Natural killer cell (primary cell): ENCODE data around the gene LIMS2. TPM values are rescaled to one million over a fixed set of nuclear protein-coding genes. Genes with fewer than 3 reads are reported as not detected.

Source experiments
- ATAC-seq, 3 donors: fragments of 150-1000 bp in 2 of 3; fragments of 200-7000 bp in 1 of 3; cut with Tn5 transposase; 1 replicate in 1 of 3; 2 replicates in 2 of 3; pipeline ENCODE4 v1.10.0; 2021; ENCODE audit warnings: mild to moderate bottlenecking in 2 of 3, moderate library complexity in 2 of 3
- DNase-seq, 2 donors: peaks; one replicate each; pipeline versions ENCODE4 v3.0.0 to v3.0.0-alpha.2; 2013 to 2021; ENCODE audit warnings: mixed read lengths in 1 of 2
- H3K27ac ChIP-seq: one replicate; pipeline ENCODE4 v1.5.1; 2013; ENCODE audit warnings: mild to moderate bottlenecking, low read length
- H3K27me3 ChIP-seq: one replicate; pipeline ENCODE4 v1.6.1; 2013; ENCODE audit warnings: low read length; ENCODE audit not compliant: control insufficient read depth, insufficient read depth
- H3K36me3 ChIP-seq: one replicate; pipeline ENCODE4 v1.6.1; 2013; ENCODE audit warnings: low read length; ENCODE audit not compliant: control insufficient read depth, insufficient read depth
- H3K4me1 ChIP-seq: one replicate; pipeline ENCODE4 v1.6.1; 2013; ENCODE audit warnings: low read length; ENCODE audit not compliant: control insufficient read depth, insufficient read depth
- H3K4me3 ChIP-seq: one replicate; pipeline ENCODE4 v1.5.1; 2013; ENCODE audit warnings: low read length
- H3K9me3 ChIP-seq: one replicate; pipeline ENCODE4 v1.6.1; 2013; ENCODE audit warnings: low read length; ENCODE audit not compliant: control insufficient read depth, insufficient read depth
- H3K27ac Mint-ChIP-seq, 2 donors: one replicate each; pipeline ENCODE4 v1.8.0; 2022; ENCODE audit warnings: mild to moderate bottlenecking in 2 of 2, mixed read lengths in 2 of 2, moderate library complexity in 1 of 2
- H3K27me3 Mint-ChIP-seq, 2 donors: one replicate each; pipeline ENCODE4 v1.8.0; 2022; ENCODE audit warnings: low read depth in 2 of 2, mixed read lengths in 2 of 2
- H3K36me3 Mint-ChIP-seq: one replicate; pipeline ENCODE4 v1.8.0; 2022; ENCODE audit warnings: mixed read lengths
- H3K4me1 Mint-ChIP-seq, 2 donors: one replicate each; pipeline ENCODE4 v1.8.0; 2022; ENCODE audit warnings: mixed read lengths in 2 of 2
- H3K4me3 Mint-ChIP-seq: one replicate; pipeline ENCODE4 v1.8.0; 2022; ENCODE audit warnings: mild to moderate bottlenecking, moderate library complexity, mixed read lengths
- H3K9me3 Mint-ChIP-seq, 2 donors: one replicate each; pipeline ENCODE4 v1.8.0; 2022; ENCODE audit warnings: mixed read lengths in 2 of 2
- CTCF ChIP-seq: fragments of 200-600 bp; IDR thresholded peaks from one replicate; pipeline ENCODE4 v1.8.0; 2022; ENCODE audit warnings: antibody characterized with exemption
- WGBS: methylation state at CpG from one replicate; pipeline ENCODE4 v1.1.7; 2013; ENCODE audit warnings: missing lambda C conversion rate; ENCODE audit not compliant: insufficient coverage; 5-methylcytosine and 5-hydroxymethylcytosine counted together
- intact Hi-C: fragments of 100-400 bp; cut with micrococcal nuclease; formaldehyde crosslinking; loops from one replicate; pipeline ENCODE4 v1.14.2; 2022
- total RNA-seq, 4 donors: library from RNA; stranded (reverse); fragments of 120-200 nt in 1 of 4; gene quantifications; one replicate each; pipeline versions ENCODE4 v1.2.3 to v1.2.4, GENCODE V29; 2013 to 2022

The LIMS2 gene
- total RNA-seq, 3 donors from 2014 or later (not counting 1 experiment from before 2014, with no cell fraction given) = 0.15 to 0.16 TPM; not detected in 1

GRCh38 chr2:127619203-127619590, 56.1 kb downstream of the LIMS2 start:
- Histone ChIP-seq H3K4me1 (peaks cover 5% of the 10 kb centered on the region), H3K27ac (no peak overlapping the region), H3K9me3 (no peaks in the 10 kb centered on the region), H3K27me3 (no peaks in the 10 kb centered on the region), H3K36me3 (no peaks in the 10 kb centered on the region), H3K4me3 (no peak overlapping the region)
- no peak overlapping the region for H3K27ac Mint-ChIP-seq
- peaks cover 8% of the 10 kb centered on the region in 2 donors for H3K4me1 Mint-ChIP-seq
- intact Hi-C loops = no loop called here
- ATAC-seq = no peak
- 86% methylated on average over 6 of the region's 6 CpGs for WGBS
- no peaks in the 10 kb centered on the region for H3K36me3 Mint-ChIP-seq
- no peak for TF ChIP-seq CTCF
- no peaks in the 10 kb centered on the region for H3K9me3 Mint-ChIP-seq
- no peak for DNase-seq
- H3K4me3 Mint-ChIP-seq = no peak overlapping the region
- peaks cover 14 to 20% of the 10 kb centered on the region in 2 donors for H3K27me3 Mint-ChIP-seq

GRCh38 chr2:127618551-127619202, 56.7 kb downstream of the LIMS2 start:
- Mint-ChIP-seq H3K9me3 (peaks cover 0 to 3% of the 10 kb centered on the region in 2 donors), H3K27me3 (peaks cover 14 to 25% of the 10 kb centered on the region in 2 donors), H3K4me3 (no peak overlapping the region), H3K4me1 (peaks cover 8% of the 10 kb centered on the region in 2 donors), H3K36me3 (peaks cover 5% of the 10 kb centered on the region), H3K27ac (no peak overlapping the region)
- intact Hi-C loops = no loop called here
- no peak for TF ChIP-seq CTCF
- Histone ChIP-seq H3K36me3 (no peaks in the 10 kb centered on the region), H3K27me3 (no peaks in the 10 kb centered on the region), H3K9me3 (no peaks in the 10 kb centered on the region), H3K27ac (no peak overlapping the region), H3K4me1 (peaks cover 5% of the 10 kb centered on the region), H3K4me3 (no peak overlapping the region)
- ATAC-seq (no peak), DNase-seq (no peak)
- 71% methylated on average over 7 of the region's 7 CpGs for WGBS

GRCh38 chr2:127615511-127616166, 59.7 kb downstream of the LIMS2 start:
- H3K9me3 ChIP-seq = no peaks in the 10 kb centered on the region
- Mint-ChIP-seq H3K36me3 (peaks cover 11% of the 10 kb centered on the region), H3K27ac (no peak overlapping the region), H3K4me3 (no peak overlapping the region), H3K27me3 (peaks cover 10 to 33% of the 10 kb centered on the region in 2 donors), H3K9me3 (peaks cover 0 to 6% of the 10 kb centered on the region in 2 donors), H3K4me1 (peaks cover 8% of the 10 kb centered on the region in 2 donors)
- ATAC-seq = no peak
- no peak overlapping the region for H3K27ac ChIP-seq
- no peak overlapping the region for H3K4me3 ChIP-seq
- intact Hi-C loops = no loop called here
- TF ChIP-seq CTCF = no peak
- H3K27me3 ChIP-seq = no peaks in the 10 kb centered on the region
- DNase-seq = peak in 1 of 2 donors; percentile 28
- H3K36me3 ChIP-seq = no peaks in the 10 kb centered on the region
- peaks cover 5% of the 10 kb centered on the region for H3K4me1 ChIP-seq
- 40% methylated on average over 18 of the region's 18 CpGs for WGBS
